ENCODE results near the gene AHDC1.
A peak's percentile ranks its signal among the peaks of the same experiment; 100 is the strongest.
"Not testable (repeated sequence)": the region's sequence is repeated elsewhere in the genome, so short reads cannot be mapped to it uniquely, and the experiment has no call there.

AHDC1 gene

GRCh38 chr1:27621051-27621920 lies 17.3 kb upstream of the AHDC1 start:
- no peak for TF ChIP-seq CTCF (IDR thresholded peaks at IDR 0.05; ENCODE audit: low read depth, low read length, poor library complexity, severe bottlenecking)
- H3K9me3 ChIP-seq (ENCODE audit: control insufficient read depth, insufficient read depth, low read length) = no peaks in the 10 kb centered on the region
- no peaks in the 10 kb centered on the region for H3K79me2 ChIP-seq (ENCODE audit: control insufficient read depth, low read length)
- 0 out of 2 replicates have a peak, but pooled peaks cover 3% of the 10 kb centered on the region for H3K36me3 ChIP-seq (ENCODE audit: control insufficient read depth, low read length)
- H3K4me2 ChIP-seq (ENCODE audit: low read length) = peak overlapping the region; percentile 20
- H3K27me3 ChIP-seq (ENCODE audit: control insufficient read depth, low read length) = no peaks in the 10 kb centered on the region
- no peaks in the 10 kb centered on the region for H3F3A ChIP-seq (ENCODE audit: control insufficient read depth, insufficient read depth)
- H4K20me1 ChIP-seq (ENCODE audit: control insufficient read depth, insufficient read depth, low read depth, low read length) = no peaks in the 10 kb centered on the region
- H3K27ac ChIP-seq (ENCODE audit: low read depth, low read length) = no peak overlapping the region
- no peaks in the 10 kb centered on the region for H3K9me2 ChIP-seq (replicated peaks; ENCODE audit: control insufficient read depth, low read length)
- H3K4me1 ChIP-seq (ENCODE audit: control insufficient read depth, low read length) = peaks cover 65% of the 10 kb centered on the region
- H3K4me3 ChIP-seq (ENCODE audit: low read length) = no peak overlapping the region

- peaks cover 51% of the 10 kb centered on the region for H3K4me1 ChIP-seq (ENCODE audit: control insufficient read depth, low read length)
- H3K27ac ChIP-seq (ENCODE audit: low read depth, low read length); H3K4me3 ChIP-seq (ENCODE audit: low read length); H3K9me3 ChIP-seq (ENCODE audit: control insufficient read depth, insufficient read depth, low read length); H3K9me2 ChIP-seq (replicated peaks; ENCODE audit: control insufficient read depth, low read length); H3K36me3 ChIP-seq (ENCODE audit: control insufficient read depth, low read length); H3F3A ChIP-seq (ENCODE audit: control insufficient read depth, insufficient read depth); H4K20me1 ChIP-seq (ENCODE audit: control insufficient read depth, insufficient read depth, low read depth, low read length); H3K4me2 ChIP-seq (ENCODE audit: low read length); H3K79me2 ChIP-seq (ENCODE audit: control insufficient read depth, low read length); H3K27me3 ChIP-seq (ENCODE audit: control insufficient read depth, low read length): not testable (repeated sequence)
Observed at GRCh38 chr1:27619782-27620438, 16.0 kb upstream of the AHDC1 start.

GRCh38 chr1:27618341-27619082 lies 14.6 kb upstream of the AHDC1 start:
- no peak overlapping the region for H3K27ac ChIP-seq (ENCODE audit: low read depth, low read length)
- H3K9me3 ChIP-seq (ENCODE audit: control insufficient read depth, insufficient read depth, low read length) = no peaks in the 10 kb centered on the region
- no peaks in the 10 kb centered on the region for H4K20me1 ChIP-seq (ENCODE audit: control insufficient read depth, insufficient read depth, low read depth, low read length)
- peaks cover 4% of the 10 kb centered on the region; the same call in 1 of the 2 replicates for H3K36me3 ChIP-seq (ENCODE audit: control insufficient read depth, low read length)
- no peaks in the 10 kb centered on the region for H3K79me2 ChIP-seq (ENCODE audit: control insufficient read depth, low read length)
- no peaks in the 10 kb centered on the region; the same call in 1 of the 2 replicates for H3F3A ChIP-seq (ENCODE audit: control insufficient read depth, insufficient read depth)
- peaks cover 45% of the 10 kb centered on the region for H3K4me1 ChIP-seq (ENCODE audit: control insufficient read depth, low read length)
- TF ChIP-seq EZH2phosphoT487 (IDR thresholded peaks at IDR 0.05; ENCODE audit: borderline replicate concordance, low read length) (no peak), CTCF (IDR thresholded peaks at IDR 0.05; ENCODE audit: low read depth, low read length, poor library complexity, severe bottlenecking) (no peak)
- H3K4me3 ChIP-seq (ENCODE audit: low read length) = no peak overlapping the region
- H3K27me3 ChIP-seq (ENCODE audit: control insufficient read depth, low read length) = no peaks in the 10 kb centered on the region
- no peaks in the 10 kb centered on the region for H3K9me2 ChIP-seq (replicated peaks; ENCODE audit: control insufficient read depth, low read length)
- H3K4me2 ChIP-seq (ENCODE audit: low read length) = no peak overlapping the region
